Naive thymus-derived CD4-positive, alpha-beta T cell (primary cell): Measurements from ENCODE around the gene GDNF. TPM values are rescaled to one million over a fixed set of nuclear protein-coding genes. Genes with fewer than 3 reads are reported as not detected.

Source experiments
- ATAC-seq: fragments of 150-1000 bp; cut with Tn5 transposase; 2 replicates; pipeline ENCODE4 v1.10.0; 2021; ENCODE audit warnings: mild to moderate bottlenecking, moderate library complexity
- CTCF ChIA-PET: fragments of 350-600 bp; sonication (Branson Sonifier 250); formaldehyde crosslinking; loops from one replicate; lab custom pipeline; 2021; ENCODE audit warnings: antibody characterized with exemption; lab: Charles Lee
- POLR2A ChIA-PET: fragments of 350-600 bp; sonication (Branson Sonifier 250); formaldehyde crosslinking; loops from one replicate; lab custom pipeline; 2021; ENCODE audit warnings: antibody characterized with exemption, inconsistent platforms; lab: Charles Lee
- DNase-seq, 9 donors: peaks; one replicate each; pipeline versions ENCODE4 v3.0.0 to v3.0.0-alpha.2; 2020 to 2022; ENCODE audit warnings: mixed read lengths in 1 of 9
- H3K27ac ChIP-seq: one replicate; pipeline ENCODE4 v1.7.0; 2013; ENCODE audit warnings: mild to moderate bottlenecking, low read depth, low read length, moderate library complexity
- H3K27me3 ChIP-seq, 2 donors: one replicate each; pipeline ENCODE4 v1.7.0; 2013; ENCODE audit warnings: low read length in 2 of 2, mild to moderate bottlenecking in 2 of 2, moderate library complexity in 2 of 2; ENCODE audit not compliant: control insufficient read depth in 2 of 2, insufficient read depth in 2 of 2
- H3K36me3 ChIP-seq, 3 experiments: 1 replicate in 2 of 3; 2 replicates in 1 of 3; pipeline ENCODE4 v1.7.0; 2013; ENCODE audit warnings: low read length in 3 of 3, mild to moderate bottlenecking in 3 of 3, moderate library complexity in 1 of 3; ENCODE audit not compliant: insufficient read depth in 3 of 3, control insufficient read depth in 2 of 3
- H3K4me1 ChIP-seq, 2 donors: one replicate each; pipeline ENCODE4 v1.7.0; 2013; ENCODE audit warnings: low read length in 2 of 2, mild to moderate bottlenecking in 2 of 2, moderate library complexity in 1 of 2; ENCODE audit not compliant: control insufficient read depth in 2 of 2, insufficient read depth in 2 of 2
- H3K4me3 ChIP-seq: 2 replicates; pipeline ENCODE4 v1.7.0; 2013; ENCODE audit warnings: mild to moderate bottlenecking, low read length
- H3K9me3 ChIP-seq, 3 experiments: 1 replicate in 2 of 3; 2 replicates in 1 of 3; pipeline ENCODE4 v1.7.0; 2013; ENCODE audit warnings: low read length in 3 of 3; ENCODE audit not compliant: control insufficient read depth in 2 of 3
- H3K27ac Mint-ChIP-seq, 9 donors: one replicate each; pipeline ENCODE4 v1.8.0; 2020 to 2022; ENCODE audit warnings: mixed read lengths in 9 of 9, mild to moderate bottlenecking in 8 of 9, moderate library complexity in 5 of 9, inconsistent platforms in 2 of 9
- H3K27me3 Mint-ChIP-seq, 5 donors: one replicate each; pipeline ENCODE4 v1.8.0; 2021 to 2022; ENCODE audit warnings: mixed read lengths in 5 of 5, mild to moderate bottlenecking in 1 of 5
- H3K36me3 Mint-ChIP-seq, 5 donors: one replicate each; pipeline ENCODE4 v1.8.0; 2020 to 2022; ENCODE audit warnings: mixed read lengths in 5 of 5, mild to moderate bottlenecking in 3 of 5, inconsistent platforms in 1 of 5
- H3K4me1 Mint-ChIP-seq, 7 donors: one replicate each; pipeline ENCODE4 v1.8.0; 2020 to 2022; ENCODE audit warnings: mixed read lengths in 7 of 7, mild to moderate bottlenecking in 3 of 7, inconsistent platforms in 1 of 7
- H3K4me3 Mint-ChIP-seq, 10 donors: one replicate each; pipeline ENCODE4 v1.8.0; 2020 to 2022; ENCODE audit warnings: mild to moderate bottlenecking in 10 of 10, mixed read lengths in 10 of 10, moderate library complexity in 6 of 10, inconsistent platforms in 2 of 10
- H3K9me3 Mint-ChIP-seq, 11 donors: one replicate each; pipeline ENCODE4 v1.8.0; 2020 to 2022; ENCODE audit warnings: mixed read lengths in 11 of 11, mild to moderate bottlenecking in 4 of 11, inconsistent platforms in 1 of 11, moderate library complexity in 1 of 11
- intact Hi-C, 2 donors: fragments of 100-400 bp; cut with micrococcal nuclease; formaldehyde crosslinking; loops; one replicate each; pipeline ENCODE4 v1.15.1; 2023
- polyA plus RNA-seq, 2 donors: library from polyadenylated mRNA; unstranded; fragments of 300-500 nt; fragmentation: Illumina TruSeq; gene quantifications; one replicate each; pipeline ENCODE4 v1.2.3, GENCODE V29; 2021
- total RNA-seq, 6 experiments: library from RNA in 5 of 6; stranded (reverse) in 5 of 6; gene quantifications; 1 replicate in 5 of 6; 2 replicates in 1 of 6; pipeline ENCODE4 v1.2.3 and lab custom pipeline; 2021 to 2026

GDNF gene
- total and polyA plus RNA-seq, 7 experiments from 2014 or later: not detected

GRCh38 chr5:37850226-37850865 is 10.5 kb upstream of the GDNF start:
- Mint-ChIP-seq H3K27me3 (peaks cover 13 to 40% (median 27%) of the 10 kb centered on the region in 5 donors), H3K36me3 (peaks cover 0 to 4% (median 0%) of the 10 kb centered on the region in 5 donors), H3K4me3 (no peak overlapping the region), H3K27ac (no peak overlapping the region), H3K9me3 (peaks cover 0 to 12% (median 3%) of the 10 kb centered on the region in 11 donors), H3K4me1 (no peaks in the 10 kb centered on the region)
- Histone ChIP-seq H3K27me3 (no peaks in the 10 kb centered on the region), H3K9me3 (no peaks in the 10 kb centered on the region), H3K4me1 (no peaks in the 10 kb centered on the region), H3K27ac (no peak overlapping the region), H3K36me3 (no peaks in the 10 kb centered on the region), H3K4me3 (no peak overlapping the region)
- no peak for DNase-seq
- POLR2A ChIA-PET: no interaction called here
- ATAC-seq: no peak
- CTCF ChIA-PET: no interaction called here
- intact Hi-C loops: no loop called here

GRCh38 chr5:37849641-37850040 is 9.8 kb upstream of the GDNF start:
- H3K9me3 ChIP-seq: no peaks in the 10 kb centered on the region
- CTCF ChIA-PET: no interaction called here
- intact Hi-C loops: no loop called here
- POLR2A ChIA-PET: no interaction called here
- H3K4me1 ChIP-seq: no peaks in the 10 kb centered on the region
- DNase-seq (no peak), ATAC-seq (no peak)
- Mint-ChIP-seq H3K36me3 (peaks cover 0 to 4% (median 0%) of the 10 kb centered on the region in 5 donors), H3K27ac (no peak overlapping the region), H3K9me3 (peaks cover 0 to 6% (median 3%) of the 10 kb centered on the region in 11 donors), H3K27me3 (peaks cover 18 to 45% (median 35%) of the 10 kb centered on the region in 5 donors), H3K4me3 (no peak overlapping the region), H3K4me1 (no peaks in the 10 kb centered on the region)
- no peak overlapping the region for H3K4me3 ChIP-seq
- H3K36me3 ChIP-seq: no peaks in the 10 kb centered on the region
- H3K27me3 ChIP-seq: no peaks in the 10 kb centered on the region
- no peak overlapping the region for H3K27ac ChIP-seq

DNA sequence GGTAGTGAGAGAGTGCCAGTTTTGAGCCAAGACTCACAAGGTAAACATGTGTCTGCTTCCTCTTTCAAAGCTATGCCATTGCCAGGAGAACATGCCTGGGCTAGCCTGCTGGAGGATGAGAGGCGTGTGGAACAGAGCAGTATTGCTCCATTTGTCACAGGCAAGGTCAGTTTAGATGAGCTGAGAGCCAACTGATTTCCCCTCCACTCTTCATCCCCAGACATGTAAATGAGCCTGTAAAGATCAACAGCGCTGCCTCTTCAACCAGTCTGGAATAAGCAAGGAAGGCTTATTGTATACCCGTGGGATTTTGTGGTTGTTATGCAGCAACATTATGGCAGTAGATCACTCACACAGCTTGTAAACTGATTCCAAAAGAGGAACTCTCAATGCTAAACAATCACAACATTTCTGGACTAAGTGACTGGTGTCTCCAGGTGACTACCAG is 8.2 kb upstream of the GDNF start:
- H3K9me3 Mint-ChIP-seq: peaks cover 0 to 3% (median 0%) of the 10 kb centered on the region in 11 donors
- POLR2A ChIA-PET: no interaction called here
- H3K4me3 ChIP-seq: no peak overlapping the region
- H3K36me3 Mint-ChIP-seq: peaks cover 0 to 4% (median 0%) of the 10 kb centered on the region in 5 donors
- CTCF ChIA-PET: no interaction called here
- ATAC-seq (no peak), DNase-seq (no peak)
- no peak overlapping the region for H3K27ac ChIP-seq
- H3K27me3 Mint-ChIP-seq: peaks cover 29 to 53% (median 45%) of the 10 kb centered on the region in 5 donors
- H3K4me1 Mint-ChIP-seq: no peaks in the 10 kb centered on the region
- H3K9me3 ChIP-seq: no peaks in the 10 kb centered on the region
- no peaks in the 10 kb centered on the region for H3K36me3 ChIP-seq
- no peaks in the 10 kb centered on the region for H3K4me1 ChIP-seq
- H3K27me3 ChIP-seq: no peaks in the 10 kb centered on the region
- H3K4me3 Mint-ChIP-seq: no peak overlapping the region
- no peak overlapping the region for H3K27ac Mint-ChIP-seq
- intact Hi-C loops: no loop called here

DNA sequence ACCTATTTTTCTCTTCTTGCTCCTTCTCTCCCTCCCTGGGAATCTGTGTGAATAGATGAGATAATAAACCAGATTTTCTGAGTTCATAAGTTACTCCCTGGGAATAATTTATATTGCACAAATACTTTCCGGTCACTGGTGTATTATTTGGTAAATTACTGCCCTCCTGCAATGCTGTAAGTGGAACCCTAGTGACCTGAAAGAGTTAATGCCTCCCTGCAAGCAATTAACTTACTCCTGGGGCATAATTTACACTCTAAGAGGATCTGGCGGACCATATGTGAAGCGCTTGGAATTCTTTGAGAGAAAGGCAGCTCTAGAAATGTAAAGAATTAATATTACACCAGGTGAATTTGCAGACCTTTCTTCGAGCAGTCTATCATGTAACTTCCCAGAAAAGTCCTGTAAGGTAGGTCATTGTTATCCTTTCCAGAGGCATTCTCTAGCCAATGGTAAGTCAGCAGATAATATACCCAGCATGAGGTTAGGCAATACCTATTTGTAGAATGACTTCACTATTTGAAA is 7.0 kb upstream of the GDNF start:
- Mint-ChIP-seq H3K4me3 (no peak overlapping the region), H3K4me1 (no peaks in the 10 kb centered on the region), H3K27ac (no peak overlapping the region), H3K9me3 (peaks cover 0 to 3% (median 0%) of the 10 kb centered on the region in 11 donors), H3K27me3 (peaks cover 37 to 56% (median 52%) of the 10 kb centered on the region in 5 donors), H3K36me3 (peaks cover 0 to 4% (median 0%) of the 10 kb centered on the region in 5 donors)
- H3K27ac ChIP-seq: no peak overlapping the region
- H3K4me1 ChIP-seq: no peaks in the 10 kb centered on the region
- no peak for DNase-seq
- no peaks in the 10 kb centered on the region for H3K9me3 ChIP-seq
- no peak overlapping the region for H3K4me3 ChIP-seq
- intact Hi-C loops: no loop called here
- ChIA-PET CTCF (no interaction called here), POLR2A (no interaction called here)
- no peaks in the 10 kb centered on the region for H3K36me3 ChIP-seq
- no peaks in the 10 kb centered on the region for H3K27me3 ChIP-seq
- ATAC-seq: no peak

- peaks cover 0 to 7% of the 10 kb centered on the region in 2 donors for H3K27me3 ChIP-seq
- H3K27me3 Mint-ChIP-seq: peaks cover 42 to 61% (median 55%) of the 10 kb centered on the region in 5 donors
Observed at GRCh38 chr5:37844009-37844408, 4.2 kb upstream of the GDNF start.

DNA sequence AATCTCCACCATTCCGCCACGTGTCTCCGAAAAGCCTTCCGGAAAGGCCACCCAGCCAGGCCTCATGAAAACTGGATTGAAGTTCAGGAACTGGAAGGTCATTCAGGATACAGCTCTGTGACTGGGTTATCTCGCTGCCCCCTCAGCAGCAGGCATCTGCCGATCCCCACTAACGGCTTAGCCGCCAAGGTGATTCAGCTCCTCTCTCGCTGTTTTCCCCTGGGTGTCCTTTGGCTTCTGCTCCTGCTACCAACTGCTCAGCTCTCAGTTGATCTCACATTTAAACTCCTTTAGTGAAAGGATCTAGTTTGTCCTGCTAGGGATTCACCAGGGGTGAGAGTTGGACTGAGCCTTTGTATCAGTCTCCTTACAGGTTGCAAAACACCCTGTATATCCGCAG is 2.2 kb upstream of the GDNF start:
- DNase-seq: no peak
- H3K36me3 Mint-ChIP-seq: peaks cover 0 to 4% (median 0%) of the 10 kb centered on the region in 5 donors
- Histone ChIP-seq H3K36me3 (no peaks in the 10 kb centered on the region), H3K27me3 (peaks cover 0 to 7% of the 10 kb centered on the region in 2 donors), H3K9me3 (no peaks in the 10 kb centered on the region), H3K4me1 (peaks cover 0 to 4% of the 10 kb centered on the region in 2 donors), H3K27ac (no peak overlapping the region), H3K4me3 (no peak overlapping the region)
- ChIA-PET CTCF (interaction anchor here (0.5 to 0.6 kb wide), 2 partner anchors 1210 to 1446 kb away, joined by 3 read pairs; no protein-coding TSS in a partner anchor), POLR2A (no interaction called here)
- ATAC-seq: no peak
- H3K27ac Mint-ChIP-seq: no peak overlapping the region
- intact Hi-C loops: no loop called here
- peaks cover 12 to 28% (median 19%) of the 10 kb centered on the region in 7 donors for H3K4me1 Mint-ChIP-seq
- peaks cover 62 to 76% (median 70%) of the 10 kb centered on the region in 5 donors for H3K27me3 Mint-ChIP-seq
- peaks cover 0 to 5% (median 0%) of the 10 kb centered on the region in 11 donors for H3K9me3 Mint-ChIP-seq
- H3K4me3 Mint-ChIP-seq: peak overlapping the region in 1 of 10 donors; percentile 8

More at GRCh38 chr5:37844009-37844408, 4.2 kb upstream of the GDNF start:
- peaks cover 0 to 4% (median 0%) of the 10 kb centered on the region in 5 donors for H3K36me3 Mint-ChIP-seq
- intact Hi-C loops: no loop called here
- Histone ChIP-seq H3K27ac (no peak overlapping the region), H3K4me1 (no peaks in the 10 kb centered on the region), H3K4me3 (no peak overlapping the region), H3K36me3 (no peaks in the 10 kb centered on the region), H3K9me3 (no peaks in the 10 kb centered on the region)
- DNase-seq (no peak), ATAC-seq (no peak)
- peaks cover 0 to 3% (median 0%) of the 10 kb centered on the region in 11 donors for H3K9me3 Mint-ChIP-seq
- H3K4me1 Mint-ChIP-seq: peaks cover 0 to 8% (median 4%) of the 10 kb centered on the region in 7 donors
- CTCF ChIA-PET: interaction anchor here (0.5 kb wide), 1 partner anchor 1778 kb away, joined by 3 read pairs; no protein-coding TSS in a partner anchor
- POLR2A ChIA-PET: no interaction called here
- H3K4me3 Mint-ChIP-seq: no peak overlapping the region
- H3K27ac Mint-ChIP-seq: no peak overlapping the region
